Stimulated activated memory B cell treated with anti-CD40 and anti-IgM and Interleukin-4, amounts not matched to agents 10 μg/mL and 1 μg/mL and 100 μg/mL, for 72 hours (primary cell): ENCODE data around the gene FCGBP.
"Not testable (repeated sequence)": the region's sequence is repeated elsewhere in the genome, so short reads cannot be mapped to it uniquely, and the experiment has no call there.

Experiments used
- ATAC-seq: fragments of 150-1000 bp; cut with Tn5 transposase; 2 replicates; pipeline ENCODE4 v1.10.0; 2021
- H3K27ac Mint-ChIP-seq: one replicate; pipeline ENCODE4 v1.8.0; 2022; ENCODE audit warnings: mild to moderate bottlenecking, mixed read lengths
- H3K27me3 Mint-ChIP-seq: one replicate; pipeline ENCODE4 v1.8.0; 2022; ENCODE audit warnings: mixed read lengths
- H3K36me3 Mint-ChIP-seq: one replicate; pipeline ENCODE4 v1.8.0; 2022; ENCODE audit warnings: mixed read lengths
- H3K4me1 Mint-ChIP-seq: one replicate; pipeline ENCODE4 v1.8.0; 2022; ENCODE audit warnings: mixed read lengths
- H3K4me3 Mint-ChIP-seq: one replicate; pipeline ENCODE4 v1.8.0; 2022; ENCODE audit warnings: mild to moderate bottlenecking, moderate library complexity, mixed read lengths
- H3K9me3 Mint-ChIP-seq: one replicate; pipeline ENCODE4 v1.8.0; 2022; ENCODE audit warnings: mixed read lengths

FCGBP gene

DNA sequence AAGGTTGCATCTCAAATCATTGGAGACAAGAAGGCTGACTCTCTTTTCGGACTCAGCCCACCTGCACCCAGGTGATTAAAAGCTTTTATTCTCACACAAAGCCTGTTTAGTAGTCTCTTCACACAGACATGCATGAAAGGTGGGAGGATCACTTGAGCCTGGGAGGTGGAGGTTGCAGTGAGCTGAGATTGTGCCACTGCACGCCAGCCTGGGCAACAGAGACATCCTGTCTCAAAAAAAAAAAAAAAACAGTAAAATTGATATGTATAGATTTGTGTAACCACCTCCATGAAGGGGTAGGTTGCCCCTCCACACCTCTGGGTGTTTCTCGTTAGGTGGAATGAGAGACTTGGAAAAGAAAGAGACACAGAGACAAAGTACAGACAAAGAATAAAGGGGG lies 24.5 kb upstream of the FCGBP start:
- not testable (repeated sequence) for H3K27me3 Mint-ChIP-seq, H3K36me3 Mint-ChIP-seq, ATAC-seq, H3K9me3 Mint-ChIP-seq
- H3K4me1 Mint-ChIP-seq: peaks cover 36% of the 10 kb centered on the region
- H3K27ac Mint-ChIP-seq: peak overlapping the region; percentile 51
- H3K4me3 Mint-ChIP-seq: peak overlapping the region; percentile 35

DNA sequence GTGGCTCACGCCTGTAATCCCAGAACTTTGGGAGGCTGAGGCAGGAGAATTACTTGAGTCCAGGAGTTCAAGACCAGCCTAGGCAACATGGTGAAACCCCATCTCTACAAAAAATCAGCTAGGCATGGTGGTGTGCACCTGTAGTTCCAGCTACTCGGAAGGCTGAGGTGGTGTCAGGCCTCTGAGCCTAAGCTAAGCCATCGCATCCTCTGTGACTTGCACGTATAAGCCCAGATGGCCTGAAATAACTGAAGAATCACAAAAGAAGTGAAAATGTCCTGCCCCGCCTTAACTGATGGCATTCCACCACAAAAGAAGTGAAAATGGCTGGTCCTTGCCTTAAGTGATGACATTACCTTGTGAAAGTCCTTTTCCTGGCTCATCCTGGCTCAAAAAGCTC lies 23.5 kb upstream of the FCGBP start:
- H3K4me1 Mint-ChIP-seq: peaks cover 47% of the 10 kb centered on the region
- H3K27ac Mint-ChIP-seq, ATAC-seq, H3K36me3 Mint-ChIP-seq, H3K9me3 Mint-ChIP-seq, H3K4me3 Mint-ChIP-seq, H3K27me3 Mint-ChIP-seq: not testable (repeated sequence)

DNA sequence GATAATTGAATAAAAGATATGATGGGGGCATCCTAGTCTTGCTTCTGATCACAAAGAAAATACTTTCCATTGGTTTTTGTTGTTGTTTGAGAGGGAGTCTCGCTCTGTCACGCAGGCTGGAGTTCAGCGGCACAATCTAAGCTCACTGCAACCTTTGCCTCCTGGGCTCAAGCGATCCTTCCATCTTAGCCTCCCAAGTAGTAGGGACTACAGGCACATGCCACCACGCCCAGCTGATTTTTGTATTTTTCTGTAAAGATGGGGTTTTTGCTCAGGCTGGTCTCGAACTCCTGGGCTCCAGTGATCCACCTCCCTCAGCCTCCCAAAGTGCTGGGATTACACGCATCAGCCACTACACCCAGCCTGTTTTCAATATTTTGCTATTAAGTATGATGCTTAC lies 19.5 kb upstream of the FCGBP start:
- H3K4me3 Mint-ChIP-seq: peak overlapping the region; percentile 31
- no peaks in the 10 kb centered on the region for H3K27me3 Mint-ChIP-seq
- H3K9me3 Mint-ChIP-seq: peaks cover 2% of the 10 kb centered on the region
- ATAC-seq: no peak
- no peaks in the 10 kb centered on the region for H3K36me3 Mint-ChIP-seq
- peak overlapping the region; percentile 78 for H3K27ac Mint-ChIP-seq
- H3K4me1 Mint-ChIP-seq: peaks cover 50% of the 10 kb centered on the region

DNA sequence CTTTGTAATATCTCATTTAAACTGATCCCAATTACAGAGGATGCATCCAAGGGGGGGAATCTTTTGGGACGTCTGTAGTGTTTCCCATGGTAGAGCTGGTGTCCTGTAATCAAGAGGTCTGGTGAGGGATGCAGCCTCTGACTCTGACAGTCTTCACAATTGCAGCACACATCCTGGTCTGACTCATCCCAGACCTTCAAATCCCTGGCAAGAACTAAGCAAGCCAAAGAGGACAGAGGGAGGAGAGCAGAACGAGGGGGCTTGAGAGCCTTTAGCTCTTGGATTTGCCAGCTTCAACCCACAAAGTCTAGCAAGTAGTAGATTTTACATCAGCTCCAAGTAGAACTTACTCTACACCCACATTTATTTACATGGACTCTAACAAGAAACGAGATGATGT lies 17.3 kb upstream of the FCGBP start:
- peaks cover 49% of the 10 kb centered on the region for H3K4me1 Mint-ChIP-seq
- H3K27ac Mint-ChIP-seq: peak overlapping the region; percentile 78
- peaks cover 2% of the 10 kb centered on the region for H3K9me3 Mint-ChIP-seq
- no peak for ATAC-seq
- no peaks in the 10 kb centered on the region for H3K36me3 Mint-ChIP-seq
- H3K4me3 Mint-ChIP-seq: no peak overlapping the region
- no peaks in the 10 kb centered on the region for H3K27me3 Mint-ChIP-seq

DNA sequence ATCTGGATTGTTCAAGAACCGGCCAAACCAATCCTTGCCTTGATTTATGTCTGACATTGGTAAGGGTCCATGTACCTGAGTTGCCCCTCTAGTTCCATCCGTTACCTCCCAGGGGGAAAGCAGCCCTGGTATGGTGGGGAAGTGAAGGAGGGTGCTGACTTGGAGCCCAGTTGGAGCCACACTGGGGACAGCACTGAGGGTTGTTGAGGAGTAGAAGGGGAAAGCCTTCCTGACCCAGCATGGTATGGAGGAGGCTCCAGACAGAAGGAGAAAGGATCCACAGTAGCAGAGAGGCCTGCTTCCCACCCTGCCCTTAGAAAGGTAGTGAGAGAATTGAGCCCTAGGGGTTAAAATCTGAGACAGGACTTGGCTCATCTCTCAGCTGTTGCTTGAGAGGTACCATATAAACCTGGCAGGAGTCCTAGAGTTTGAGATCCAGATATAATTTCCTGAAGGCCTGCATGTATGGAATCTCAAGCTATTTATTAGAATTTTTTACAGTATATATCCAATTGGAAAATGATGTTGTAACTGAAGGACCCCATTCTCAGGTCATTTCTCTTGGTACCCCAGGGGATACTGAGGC lies 16.7 kb upstream of the FCGBP start:
- ATAC-seq: no peak
- H3K4me3 Mint-ChIP-seq: no peak overlapping the region
- peak overlapping the region; percentile 78 for H3K27ac Mint-ChIP-seq
- H3K36me3 Mint-ChIP-seq: no peaks in the 10 kb centered on the region
- peaks cover 49% of the 10 kb centered on the region for H3K4me1 Mint-ChIP-seq
- H3K9me3 Mint-ChIP-seq: peaks cover 2% of the 10 kb centered on the region
- no peaks in the 10 kb centered on the region for H3K27me3 Mint-ChIP-seq

DNA sequence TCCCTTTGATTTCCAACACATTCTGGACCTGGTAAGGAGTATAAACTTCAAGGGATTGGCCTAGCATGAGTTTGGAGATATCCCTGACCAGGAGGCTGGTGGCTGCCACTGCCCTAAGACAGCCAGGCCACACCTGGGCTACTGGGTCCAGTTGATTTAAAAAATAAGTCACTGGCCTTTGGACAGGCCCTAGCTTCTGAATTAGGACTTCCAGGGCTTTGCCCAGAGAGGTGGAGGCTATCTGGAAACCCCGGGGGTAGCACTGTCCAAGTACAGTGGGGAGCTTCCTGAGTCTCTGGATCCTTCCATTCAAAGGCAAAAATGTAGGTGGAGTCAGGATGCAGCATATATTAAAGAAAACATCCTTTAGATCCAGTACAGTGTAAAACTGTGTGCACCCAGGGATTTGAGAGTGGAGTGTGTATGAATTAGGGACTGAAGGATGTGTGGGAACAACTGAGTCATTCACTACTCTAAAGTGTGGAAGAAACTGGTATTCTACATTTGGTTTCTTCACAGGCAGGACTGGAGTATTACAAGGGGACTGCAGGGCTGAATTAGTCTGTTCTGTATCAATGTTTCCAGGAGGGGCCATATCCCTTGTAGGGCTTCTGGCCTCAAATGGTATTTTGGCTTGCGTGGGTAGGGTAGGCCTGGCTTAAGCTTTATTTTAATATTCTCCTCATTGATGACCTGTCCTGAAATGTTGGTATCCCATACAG lies 14.8 kb upstream of the FCGBP start:
- H3K36me3 Mint-ChIP-seq: no peaks in the 10 kb centered on the region
- no peak for ATAC-seq
- no peak overlapping the region for H3K27ac Mint-ChIP-seq
- H3K9me3 Mint-ChIP-seq: peaks cover 2% of the 10 kb centered on the region
- peaks cover 48% of the 10 kb centered on the region for H3K4me1 Mint-ChIP-seq
- no peaks in the 10 kb centered on the region for H3K27me3 Mint-ChIP-seq
- H3K4me3 Mint-ChIP-seq: no peak overlapping the region

DNA sequence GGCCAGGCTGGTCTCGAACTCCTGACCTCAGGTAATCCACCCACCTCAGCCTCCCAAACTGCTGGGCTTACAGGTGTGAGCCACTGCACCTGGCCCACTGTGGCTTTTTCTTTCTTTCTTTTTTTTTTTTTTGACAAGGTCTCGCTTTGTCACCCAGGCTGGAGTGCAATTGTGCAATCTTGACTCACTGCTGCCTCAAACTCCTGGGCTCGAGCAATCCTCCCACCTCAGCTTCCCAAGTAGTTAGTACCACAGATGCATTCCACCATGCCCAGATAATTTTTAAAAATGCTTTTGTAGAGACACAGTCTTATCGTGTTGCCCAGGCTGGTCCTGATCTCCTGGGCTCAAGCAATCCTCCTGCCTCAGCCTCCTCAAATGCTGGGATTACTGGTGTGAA lies 12.1 kb upstream of the FCGBP start:
- H3K27ac Mint-ChIP-seq: no peak overlapping the region
- no peak overlapping the region for H3K4me3 Mint-ChIP-seq
- H3K4me1 Mint-ChIP-seq: peaks cover 46% of the 10 kb centered on the region
- no peaks in the 10 kb centered on the region for H3K27me3 Mint-ChIP-seq
- H3K36me3 Mint-ChIP-seq: no peaks in the 10 kb centered on the region
- no peaks in the 10 kb centered on the region for H3K9me3 Mint-ChIP-seq
- no peak for ATAC-seq

DNA sequence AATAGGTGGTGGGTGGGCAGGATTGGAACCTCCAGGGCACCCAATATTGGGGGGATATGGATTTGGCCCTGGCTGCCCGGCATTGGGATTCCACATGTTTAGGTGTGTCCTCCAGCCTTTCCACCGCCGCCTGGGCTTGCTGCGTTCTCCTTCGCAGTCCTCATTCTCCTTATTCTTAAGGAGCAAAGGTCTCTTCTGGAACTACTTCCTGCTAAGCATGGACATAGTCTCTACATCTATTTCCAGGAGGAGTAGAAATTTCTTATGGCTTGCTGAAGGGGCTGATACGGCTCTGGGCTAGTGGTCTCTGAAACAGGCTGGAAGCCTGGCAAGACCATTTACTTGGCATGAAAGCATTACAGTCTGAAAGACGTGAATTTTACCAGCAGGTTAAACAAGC lies 9.2 kb upstream of the FCGBP start:
- H3K4me1 Mint-ChIP-seq: peaks cover 49% of the 10 kb centered on the region

DNA sequence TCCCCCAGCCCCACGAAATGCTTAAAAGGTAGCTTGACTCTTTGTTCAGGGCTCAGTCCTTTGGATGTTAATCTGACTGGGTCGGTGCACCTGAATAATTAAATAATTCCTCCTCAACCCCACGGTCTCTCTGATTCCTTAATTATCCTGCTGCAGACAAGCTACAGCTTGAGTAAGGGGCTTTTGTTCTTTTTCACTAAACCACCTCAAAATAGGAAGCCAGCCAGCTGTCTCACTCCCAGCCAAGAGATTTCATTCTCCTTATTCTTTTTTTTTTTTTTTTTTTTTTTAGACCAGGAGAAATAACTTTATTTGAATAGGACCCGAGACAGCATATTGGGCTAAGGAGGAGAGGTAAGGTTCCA lies 7.9 kb upstream of the FCGBP start:
- peaks cover 16% of the 10 kb centered on the region for H3K36me3 Mint-ChIP-seq
- H3K4me1 Mint-ChIP-seq: peaks cover 59% of the 10 kb centered on the region
- H3K9me3 Mint-ChIP-seq: peaks cover 7% of the 10 kb centered on the region
- H3K4me3 Mint-ChIP-seq: peak overlapping the region; percentile 59
- H3K27me3 Mint-ChIP-seq: no peaks in the 10 kb centered on the region
- H3K27ac Mint-ChIP-seq: peak overlapping the region; percentile 57
- ATAC-seq: no peak

More for the DNA sequence above, 9.2 kb upstream of the FCGBP start:
- no peaks in the 10 kb centered on the region for H3K27me3 Mint-ChIP-seq
- peaks cover 7% of the 10 kb centered on the region for H3K9me3 Mint-ChIP-seq
- H3K36me3 Mint-ChIP-seq: peaks cover 16% of the 10 kb centered on the region
- H3K4me3 Mint-ChIP-seq: no peak overlapping the region
- no peak for ATAC-seq
- H3K27ac Mint-ChIP-seq: peak overlapping the region; percentile 25

DNA sequence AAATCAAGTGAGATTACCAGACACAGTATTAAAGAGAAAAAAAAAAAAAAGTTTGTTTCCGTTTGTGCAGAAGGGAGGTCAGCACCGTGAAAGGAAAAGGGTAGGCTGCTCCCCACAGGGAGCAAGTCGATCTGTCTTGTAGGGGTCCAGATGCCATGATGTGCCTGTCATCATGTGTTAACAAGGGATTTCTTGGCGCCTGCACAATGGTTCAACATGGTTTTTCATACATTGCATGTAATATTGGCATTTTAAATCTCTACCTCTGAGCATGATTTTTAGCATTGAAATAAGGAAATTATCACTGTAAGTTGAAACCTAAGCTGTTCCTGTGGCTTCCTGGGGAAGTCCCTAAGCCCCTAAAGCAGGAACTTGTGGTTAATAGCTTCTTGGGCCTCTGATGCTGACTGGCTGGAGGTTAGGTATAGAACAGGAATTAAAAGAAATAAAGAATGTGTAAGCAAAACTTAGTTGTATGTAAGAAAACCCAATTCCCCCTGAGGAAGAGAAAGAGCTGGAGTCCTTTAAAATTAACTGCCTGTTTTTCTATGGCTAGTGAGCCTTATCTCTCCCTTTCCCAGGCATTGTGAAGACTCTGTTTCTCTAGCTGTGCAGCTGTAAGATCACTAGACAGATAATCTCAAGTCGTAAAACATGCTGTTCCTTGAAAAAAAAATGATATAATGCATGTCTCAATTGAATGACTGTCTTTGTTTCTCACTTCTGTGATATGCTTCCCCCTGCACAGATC lies 7.4 kb upstream of the FCGBP start:
- H3K9me3 Mint-ChIP-seq: peaks cover 7% of the 10 kb centered on the region
- no peaks in the 10 kb centered on the region for H3K27me3 Mint-ChIP-seq
- peaks cover 65% of the 10 kb centered on the region for H3K4me1 Mint-ChIP-seq
- peak; percentile 97 for ATAC-seq
- peak overlapping the region; percentile 59 for H3K4me3 Mint-ChIP-seq
- H3K36me3 Mint-ChIP-seq: peaks cover 16% of the 10 kb centered on the region
- H3K27ac Mint-ChIP-seq: peak overlapping the region; percentile 57

DNA sequence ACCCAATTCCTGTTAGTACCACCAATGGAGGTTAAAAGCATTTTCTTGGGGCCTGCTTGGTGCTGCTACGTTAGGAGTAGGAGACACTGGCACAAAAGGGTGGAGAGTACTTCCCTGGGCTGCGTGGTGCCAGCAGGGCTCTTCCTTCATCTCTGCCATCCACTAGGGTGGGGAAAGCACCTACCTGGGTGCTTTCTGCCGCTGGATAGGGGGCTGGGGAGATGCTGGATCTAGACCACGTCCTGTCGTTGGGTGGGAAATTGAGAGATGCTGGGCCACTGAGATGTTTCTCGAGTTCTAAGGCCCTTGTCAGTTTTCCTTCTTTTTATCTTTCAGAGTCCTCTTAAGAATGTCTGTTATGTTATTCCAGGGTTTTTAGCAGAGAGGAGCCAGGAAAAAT lies 6.7 kb upstream of the FCGBP start:
- Mint-ChIP-seq H3K36me3 (peaks cover 16% of the 10 kb centered on the region), H3K4me1 (peaks cover 71% of the 10 kb centered on the region), H3K4me3 (peak overlapping the region; percentile 59), H3K27me3 (no peaks in the 10 kb centered on the region), H3K9me3 (peaks cover 7% of the 10 kb centered on the region), H3K27ac (peak overlapping the region; percentile 57)
- no peak for ATAC-seq

DNA sequence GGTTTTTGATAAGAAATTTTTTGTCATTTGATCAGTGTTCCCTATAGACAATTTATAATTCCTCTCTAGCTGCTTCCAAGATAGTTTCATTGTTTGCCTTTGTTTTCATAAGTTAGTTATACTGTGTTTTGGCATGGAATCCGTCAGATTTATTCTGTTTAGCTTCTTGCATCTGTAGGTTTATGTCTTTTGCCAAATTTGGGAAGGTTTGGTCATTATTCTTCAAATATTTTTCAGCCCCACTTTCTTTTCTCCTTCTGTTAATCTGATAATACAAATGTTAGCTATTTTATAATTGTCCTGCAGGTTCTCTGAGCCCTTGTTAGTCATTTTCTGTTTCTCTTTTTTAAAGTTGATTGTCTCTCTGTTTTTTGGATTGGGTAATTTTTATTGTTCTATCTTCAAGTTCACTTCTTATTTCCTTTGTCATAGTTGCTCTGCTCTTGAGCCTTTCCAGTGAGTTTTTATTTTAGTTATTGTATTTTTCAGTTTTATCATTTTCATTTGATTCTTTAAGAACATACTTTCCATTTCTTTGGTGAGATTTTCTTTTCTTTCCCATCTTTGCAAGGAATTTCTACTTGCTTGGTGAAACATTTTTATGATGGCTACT lies 5.9 kb upstream of the FCGBP start:
- no peak overlapping the region for H3K4me3 Mint-ChIP-seq
- H3K36me3 Mint-ChIP-seq: peaks cover 16% of the 10 kb centered on the region

DNA sequence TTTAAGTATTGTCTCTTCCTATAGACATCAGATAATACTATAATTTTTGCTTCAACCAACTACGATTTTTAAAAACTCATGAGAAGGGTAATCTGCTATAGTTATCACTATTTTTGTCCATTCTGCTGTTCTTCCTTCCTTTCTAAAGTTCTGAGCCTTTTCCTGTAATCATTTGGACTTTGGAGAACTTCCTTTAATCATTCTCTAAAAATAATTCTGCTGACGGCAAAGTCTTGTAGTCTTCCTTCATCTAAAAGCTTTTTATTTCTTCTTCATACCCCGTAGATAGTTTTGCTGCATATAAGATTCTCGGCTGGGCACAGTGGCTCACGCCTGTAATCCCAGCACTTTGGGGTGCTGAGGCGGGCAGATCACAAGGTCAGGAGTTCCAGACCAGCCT lies 5.1 kb upstream of the FCGBP start:
- H3K27me3 Mint-ChIP-seq: no peaks in the 10 kb centered on the region
- H3K4me3 Mint-ChIP-seq: no peak overlapping the region
- H3K36me3 Mint-ChIP-seq: peaks cover 16% of the 10 kb centered on the region
- peaks cover 7% of the 10 kb centered on the region for H3K9me3 Mint-ChIP-seq
- peaks cover 81% of the 10 kb centered on the region for H3K4me1 Mint-ChIP-seq
- no peak for ATAC-seq
- no peak overlapping the region for H3K27ac Mint-ChIP-seq

More for the DNA sequence above, 5.9 kb upstream of the FCGBP start:
- Mint-ChIP-seq H3K27me3 (no peaks in the 10 kb centered on the region), H3K9me3 (peaks cover 7% of the 10 kb centered on the region), H3K27ac (peak overlapping the region; percentile 57), H3K4me1 (peaks cover 80% of the 10 kb centered on the region)
- no peak for ATAC-seq

DNA sequence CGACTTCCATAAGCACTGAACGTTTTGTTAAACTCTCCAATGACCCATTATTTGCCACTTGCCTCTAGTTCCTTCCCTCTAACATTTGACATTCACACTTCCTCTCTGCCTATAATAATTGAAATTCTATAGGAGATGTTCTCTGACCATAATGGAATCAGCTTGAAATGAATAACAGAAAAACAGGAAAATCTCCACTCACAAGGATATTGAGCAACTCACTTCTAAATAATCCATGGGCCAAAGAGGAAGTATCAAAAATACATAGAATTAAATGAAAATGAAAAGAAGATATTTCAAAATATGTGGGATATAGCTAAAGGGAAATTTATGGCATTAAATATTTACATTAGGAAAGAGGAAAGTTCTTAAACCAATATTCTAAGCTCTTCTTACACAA lies 3.4 kb upstream of the FCGBP start:
- H3K27ac Mint-ChIP-seq: no peak overlapping the region

DNA sequence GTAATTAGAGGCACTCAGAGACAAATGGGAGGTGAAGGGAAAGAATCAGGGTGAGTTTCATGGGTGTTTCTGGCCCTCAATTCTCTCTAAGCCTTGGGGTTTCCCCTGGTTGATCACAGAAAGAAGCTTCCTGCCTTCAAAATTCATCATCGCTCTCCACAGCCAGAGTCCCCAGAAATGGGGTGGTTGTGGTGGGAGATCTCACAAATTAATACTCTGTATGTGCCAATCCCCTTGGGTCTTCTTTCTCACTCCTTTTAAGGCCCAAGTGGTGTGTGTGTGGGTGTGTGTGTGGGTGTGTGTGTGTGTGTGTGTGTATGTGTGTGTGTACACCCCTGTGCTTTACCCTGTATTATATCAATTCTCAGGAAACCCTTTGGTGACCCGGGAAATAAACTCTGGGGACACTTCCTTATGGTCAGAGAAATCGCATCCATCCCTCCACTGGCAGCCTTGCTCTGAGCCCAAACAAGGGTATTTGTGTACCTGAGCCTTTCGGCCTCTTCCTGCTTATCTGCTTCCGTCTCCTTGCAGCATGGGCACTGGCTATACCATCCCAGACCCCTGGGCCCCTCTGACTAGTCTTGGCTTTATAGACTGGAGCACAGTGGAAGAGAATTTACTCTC lies 2.8 kb upstream of the FCGBP start:
- H3K9me3 Mint-ChIP-seq: peaks cover 7% of the 10 kb centered on the region
- peak overlapping the region; percentile 65 for H3K27ac Mint-ChIP-seq
- peaks cover 72% of the 10 kb centered on the region for H3K4me1 Mint-ChIP-seq
- ATAC-seq: peak; percentile 66
- H3K27me3 Mint-ChIP-seq: no peaks in the 10 kb centered on the region
- H3K36me3 Mint-ChIP-seq: peaks cover 16% of the 10 kb centered on the region
- no peak overlapping the region for H3K4me3 Mint-ChIP-seq

More for the DNA sequence above, 3.4 kb upstream of the FCGBP start:
- peaks cover 7% of the 10 kb centered on the region for H3K9me3 Mint-ChIP-seq
- H3K36me3 Mint-ChIP-seq: peaks cover 16% of the 10 kb centered on the region
- no peaks in the 10 kb centered on the region for H3K27me3 Mint-ChIP-seq
- peaks cover 77% of the 10 kb centered on the region for H3K4me1 Mint-ChIP-seq
- ATAC-seq: no peak
- no peak overlapping the region for H3K4me3 Mint-ChIP-seq
